ENCODE results near the gene CDK5R2. TPM values are rescaled to one million over a fixed set of nuclear protein-coding genes. Genes with fewer than 3 reads are reported as not detected.
A peak's percentile ranks its signal among the peaks of the same experiment; 100 is the strongest.

The CDK5R2 gene
- total RNA-seq, 2 experiments from 2014 or later: not detected

DNA sequence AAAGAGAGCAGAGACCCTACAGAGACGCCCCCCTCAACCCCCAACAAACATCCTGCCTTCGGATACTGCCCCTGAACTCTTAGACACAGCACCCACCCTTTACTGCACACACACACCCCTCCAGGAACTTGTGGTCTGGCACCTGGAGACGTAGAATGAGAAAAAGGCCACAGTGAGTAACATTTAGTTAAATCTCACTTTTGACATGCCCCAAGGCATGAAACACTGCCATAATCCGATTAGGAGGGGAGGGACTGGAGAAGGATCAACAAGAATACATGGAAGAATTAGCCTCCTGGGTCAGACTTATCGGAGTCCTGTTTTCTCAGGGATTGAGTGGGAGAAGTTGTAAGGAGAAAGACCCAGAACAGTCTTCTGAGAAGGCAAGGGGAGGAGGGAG, 4.1 kb downstream of the CDK5R2 start:
- Mint-ChIP-seq H3K27ac (no peak overlapping the region), H3K4me3 (no peak overlapping the region), H3K4me1 (ENCODE audit: low read depth) (peaks cover 7% of the 10 kb centered on the region), H3K27me3 (ENCODE audit: low read depth) (peaks cover 51% of the 10 kb centered on the region), H3K36me3 (ENCODE audit: low read depth) (peaks cover 4% of the 10 kb centered on the region), H3K9me3 (ENCODE audit: insufficient read depth) (no peaks in the 10 kb centered on the region)
- ChIA-PET CTCF (interaction anchor here (1.0 to 1.1 kb wide), 2 partner anchors 32 to 87 kb away, joined by 3 read pairs; no protein-coding TSS in a partner anchor), POLR2A (no interaction called here)
- ATAC-seq: no peak
- DNase-seq: no peak

DNA sequence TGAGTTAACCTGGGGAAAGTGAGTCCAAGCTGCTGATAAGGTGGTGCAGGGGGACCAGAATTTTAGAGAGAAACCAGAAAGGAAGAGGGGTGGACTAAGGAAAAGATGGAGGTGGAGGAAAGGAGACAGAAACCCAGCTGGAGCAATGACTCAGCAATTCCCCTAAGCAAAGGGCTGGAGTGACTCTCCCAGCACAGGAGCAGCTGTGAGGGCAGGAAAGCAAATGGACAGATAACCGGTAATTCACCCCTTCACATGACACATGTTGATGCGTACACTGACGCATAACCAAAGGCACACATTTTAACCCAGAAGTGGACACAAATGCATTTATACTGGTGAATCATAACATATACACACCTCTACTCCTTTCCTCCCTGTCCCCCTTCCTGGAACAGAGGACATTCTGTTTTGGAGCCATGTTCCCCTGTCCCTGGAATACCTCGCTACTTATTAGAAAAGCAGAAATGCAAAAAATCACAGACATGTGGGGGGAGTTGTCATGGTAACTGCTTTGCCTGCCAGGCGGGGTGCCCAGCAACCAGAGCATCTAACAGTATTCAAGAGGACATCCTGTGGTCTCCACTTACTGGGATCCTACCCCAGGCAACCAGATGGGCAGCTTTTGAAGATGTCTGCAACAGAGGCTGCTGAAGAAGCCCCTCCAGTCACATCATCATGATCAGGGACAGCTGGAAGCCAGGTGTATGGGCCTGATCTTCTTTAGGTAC, 4.7 kb downstream of the CDK5R2 start:
- no peaks in the 10 kb centered on the region for H3K9me3 Mint-ChIP-seq (ENCODE audit: insufficient read depth)
- ATAC-seq (no peak), DNase-seq (no peak)
- peaks cover 4% of the 10 kb centered on the region for H3K4me1 Mint-ChIP-seq (ENCODE audit: low read depth)
- H3K36me3 Mint-ChIP-seq (ENCODE audit: low read depth): peaks cover 4% of the 10 kb centered on the region
- H3K27ac Mint-ChIP-seq: no peak overlapping the region
- CTCF ChIA-PET: interaction anchor here (1.0 to 1.1 kb wide), 2 partner anchors 32 to 88 kb away, joined by 3 read pairs; no protein-coding TSS in a partner anchor
- H3K27me3 Mint-ChIP-seq (ENCODE audit: low read depth): peaks cover 48% of the 10 kb centered on the region
- POLR2A ChIA-PET: no interaction called here
- H3K4me3 Mint-ChIP-seq: no peak overlapping the region

DNA sequence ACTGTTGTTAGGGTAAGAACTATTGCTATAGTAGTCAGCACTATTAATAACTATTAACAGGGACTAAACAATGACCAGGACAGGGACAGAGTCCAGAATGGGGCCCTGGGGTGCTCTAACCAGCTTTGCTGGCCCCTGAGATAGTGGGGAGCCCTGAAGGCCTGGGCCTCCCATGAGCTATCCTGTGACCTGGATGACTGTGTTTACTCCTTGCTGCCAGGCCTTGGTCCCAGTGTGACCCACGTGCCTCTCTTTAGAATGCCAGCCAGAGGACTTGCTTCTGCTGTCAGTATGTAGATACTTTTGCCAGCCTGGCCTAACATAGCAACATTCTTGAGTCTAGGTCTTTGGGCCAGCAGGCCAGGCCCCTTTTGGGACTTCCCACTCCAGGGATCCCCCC, 11.4 kb downstream of the CDK5R2 start:
- H3K4me3 Mint-ChIP-seq: no peak overlapping the region
- DNase-seq: no peak
- CTCF ChIA-PET: interaction anchor here (2.3 kb wide), 1 partner anchor 9 kb away, joined by 11 read pairs; no protein-coding TSS in a partner anchor
- H3K27me3 Mint-ChIP-seq (ENCODE audit: low read depth): peaks cover 42% of the 10 kb centered on the region
- no peaks in the 10 kb centered on the region for H3K9me3 Mint-ChIP-seq (ENCODE audit: insufficient read depth)
- H3K27ac Mint-ChIP-seq: no peak overlapping the region
- POLR2A ChIA-PET: no interaction called here
- ATAC-seq: no peak
- no peaks in the 10 kb centered on the region for H3K36me3 Mint-ChIP-seq (ENCODE audit: low read depth)
- H3K4me1 Mint-ChIP-seq (ENCODE audit: low read depth): no peaks in the 10 kb centered on the region

DNA sequence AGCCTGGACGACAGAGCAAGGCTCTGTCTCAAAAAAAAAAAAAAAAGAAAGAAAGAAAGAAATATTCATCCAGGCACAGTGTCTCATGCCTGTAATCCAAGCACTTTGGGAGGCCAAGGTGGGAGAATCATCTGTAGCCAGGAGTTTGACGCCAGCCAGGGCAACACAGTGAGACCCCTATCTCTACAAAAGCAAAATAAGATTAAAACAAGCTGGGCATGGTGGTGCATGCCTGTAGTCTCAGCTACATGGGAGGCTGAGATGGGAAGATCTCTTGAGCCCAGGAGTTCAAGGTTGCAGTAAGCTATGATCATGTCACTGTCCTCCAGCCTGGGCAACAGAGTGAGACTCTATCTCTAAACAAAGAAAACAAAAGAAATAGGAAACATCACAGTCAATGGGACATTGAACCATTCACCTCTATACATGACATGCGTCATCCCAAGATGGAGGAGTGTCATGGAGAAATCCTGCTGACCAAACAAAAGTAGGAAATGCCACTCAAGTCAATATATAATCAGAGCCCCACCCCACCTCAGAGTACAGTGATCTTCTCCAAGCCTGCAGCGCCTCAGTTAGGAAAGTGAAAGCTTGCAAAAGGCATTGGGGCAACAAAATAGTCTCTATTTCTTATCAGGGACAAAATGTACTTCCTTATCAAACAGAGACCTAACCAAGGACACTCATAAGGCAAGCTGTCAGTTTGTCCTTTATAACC, 15.8 kb downstream of the CDK5R2 start:
- DNase-seq: no peak
- ChIA-PET POLR2A (no interaction called here), CTCF (interaction anchor here (1.1 to 2.0 kb wide), 3 partner anchors 8 to 99 kb away, joined by 3 to 5 read pairs (median 4); no protein-coding TSS in a partner anchor)
- Mint-ChIP-seq H3K27ac (no peak overlapping the region), H3K4me3 (no peak overlapping the region), H3K36me3 (ENCODE audit: low read depth) (no peaks in the 10 kb centered on the region), H3K4me1 (ENCODE audit: low read depth) (peaks cover 6% of the 10 kb centered on the region), H3K27me3 (ENCODE audit: low read depth) (peaks cover 48% of the 10 kb centered on the region), H3K9me3 (ENCODE audit: insufficient read depth) (no peaks in the 10 kb centered on the region)
- ATAC-seq: no peak

DNA sequence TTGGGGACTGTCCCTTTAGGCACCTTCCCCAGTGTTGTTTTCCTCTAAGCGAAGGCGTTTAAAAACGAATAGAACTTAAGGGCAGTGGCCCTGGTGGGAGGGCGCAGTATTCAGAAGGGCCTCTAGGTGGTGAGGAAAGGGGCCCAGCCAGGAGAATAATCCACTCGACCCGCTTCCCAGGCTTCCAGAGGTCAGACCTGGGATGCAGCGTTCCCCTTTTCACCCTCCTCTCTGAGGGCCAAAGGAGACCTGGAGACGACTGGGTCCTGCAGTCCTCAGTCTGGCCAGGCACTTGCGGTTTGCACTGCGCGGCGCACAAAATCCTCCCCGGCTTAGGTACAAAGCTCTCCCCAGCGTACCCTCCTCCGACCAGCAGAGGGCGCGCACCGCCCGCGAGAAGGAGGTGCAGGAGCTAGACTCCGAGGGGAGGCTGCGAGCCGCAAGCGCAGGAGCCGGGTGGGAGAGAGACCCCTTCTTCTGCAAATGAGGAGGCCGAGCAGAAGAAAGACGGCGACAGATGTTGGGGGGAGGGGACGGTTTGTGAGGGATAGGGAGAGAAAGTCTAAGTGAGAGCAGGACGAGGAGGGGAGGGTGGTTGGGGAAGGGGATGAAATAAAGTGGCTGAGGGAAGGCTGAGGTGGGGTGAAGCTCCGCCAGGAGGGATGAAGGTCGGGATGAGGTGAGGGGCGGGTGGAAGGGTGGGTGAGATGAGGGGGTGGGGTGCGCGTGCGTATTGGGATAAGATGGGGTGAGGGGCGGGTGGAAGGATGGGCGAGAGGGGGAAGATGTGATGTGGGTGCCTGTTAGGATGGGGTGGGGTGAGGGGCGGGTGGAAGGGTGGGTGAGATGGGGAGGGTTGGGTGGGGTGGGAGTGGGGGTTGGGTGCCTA, 20.6 kb downstream of the CDK5R2 start:
- peaks cover 2% of the 10 kb centered on the region for H3K36me3 Mint-ChIP-seq (ENCODE audit: low read depth)
- POLR2A ChIA-PET: interaction anchor here (0.6 to 0.7 kb wide), 2 partner anchors 29 to 168 kb away, joined by 3 to 4 read pairs; no protein-coding TSS in a partner anchor
- H3K27me3 Mint-ChIP-seq (ENCODE audit: low read depth): peaks cover 64% of the 10 kb centered on the region
- H3K4me3 Mint-ChIP-seq: no peak overlapping the region
- no peak overlapping the region for H3K27ac Mint-ChIP-seq
- CTCF ChIA-PET: interaction anchor here (0.5 to 5.7 kb wide), 61 partner anchors 9 to 337 kb away, joined by 3 to 58 read pairs (median 4); partner anchors contain the start of genes CDK5R2, CRYBA2 and IHH
- DNase-seq (peak; percentile 87), ATAC-seq (peak; percentile 92)
- no peaks in the 10 kb centered on the region for H3K9me3 Mint-ChIP-seq (ENCODE audit: insufficient read depth)
- peaks cover 26% of the 10 kb centered on the region for H3K4me1 Mint-ChIP-seq (ENCODE audit: low read depth)

DNA sequence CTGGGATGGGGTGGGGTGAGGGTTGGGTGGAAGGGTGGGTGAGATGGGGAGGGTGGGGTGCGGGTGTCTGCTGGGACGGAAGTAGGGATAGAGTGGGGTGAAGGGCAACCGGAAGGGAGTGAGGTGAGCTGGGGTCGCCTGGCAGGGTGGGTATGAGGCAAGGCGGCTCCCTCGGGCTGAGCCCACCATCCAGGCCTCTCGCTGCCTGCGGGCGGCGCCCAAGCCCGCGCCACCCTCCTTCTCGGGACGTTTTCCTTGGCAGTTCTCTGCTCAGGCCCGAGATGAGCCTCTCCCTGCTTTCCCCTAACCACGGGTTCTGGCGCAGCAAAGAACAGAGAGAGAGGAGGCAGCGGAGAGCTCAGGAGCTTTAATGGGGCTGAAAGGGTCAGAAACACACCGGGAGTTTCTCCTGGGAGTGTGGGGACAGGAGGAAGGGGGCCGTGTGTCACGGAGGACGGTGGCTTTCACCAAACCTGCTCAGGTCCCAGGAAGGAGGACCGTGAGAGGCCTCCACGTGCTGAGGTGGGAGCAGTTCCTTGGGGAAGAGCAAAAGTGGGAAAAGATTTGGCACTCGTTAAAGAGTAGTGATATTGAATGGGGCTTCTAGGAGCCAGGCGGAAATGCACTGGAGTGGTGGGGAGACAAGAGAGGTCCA, 21.4 kb downstream of the CDK5R2 start:
- H3K4me3 Mint-ChIP-seq: peak overlapping the region; percentile 48
- peaks cover 2% of the 10 kb centered on the region for H3K36me3 Mint-ChIP-seq (ENCODE audit: low read depth)
- H3K9me3 Mint-ChIP-seq (ENCODE audit: insufficient read depth): no peaks in the 10 kb centered on the region
- peaks cover 26% of the 10 kb centered on the region for H3K4me1 Mint-ChIP-seq (ENCODE audit: low read depth)
- peaks cover 62% of the 10 kb centered on the region for H3K27me3 Mint-ChIP-seq (ENCODE audit: low read depth)
- DNase-seq: no peak
- ATAC-seq: no peak
- no peak overlapping the region for H3K27ac Mint-ChIP-seq
- ChIA-PET POLR2A (no interaction called here), CTCF (interaction anchor here (0.5 to 5.7 kb wide), 53 partner anchors 8 to 322 kb away, joined by 3 to 58 read pairs (median 4); partner anchors contain the start of genes CDK5R2, CRYBA2 and IHH)

DNA sequence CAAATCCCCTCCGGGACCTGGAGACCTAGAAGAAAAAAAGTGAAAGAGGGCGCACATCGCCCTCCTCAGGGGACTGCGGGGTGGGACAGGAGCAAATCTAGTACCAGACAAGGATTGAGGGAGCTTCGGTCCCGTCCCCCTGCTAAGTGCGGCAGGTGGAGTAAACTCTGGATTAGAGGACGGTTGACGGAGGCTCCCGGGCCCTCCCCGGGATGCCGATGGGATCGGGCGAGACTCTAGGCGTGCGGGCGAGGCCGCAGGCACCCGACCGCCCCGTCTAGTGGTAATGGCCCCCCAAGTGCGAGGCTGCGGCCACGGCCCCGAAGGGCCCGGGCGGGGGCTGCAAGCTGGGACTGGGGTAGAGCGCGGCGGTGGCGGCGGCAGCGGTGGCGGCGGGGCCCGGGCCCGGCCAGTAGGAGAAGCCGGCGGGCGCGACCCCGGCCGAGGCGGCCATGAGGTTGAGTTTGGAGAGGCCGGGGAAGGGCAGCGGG, 22.0 kb downstream of the CDK5R2 start:
- ChIA-PET POLR2A (no interaction called here), CTCF (interaction anchor here (0.7 to 5.7 kb wide), 9 partner anchors 8 to 178 kb away, joined by 3 to 58 read pairs (median 9); no protein-coding TSS in a partner anchor)
- Mint-ChIP-seq H3K27me3 (ENCODE audit: low read depth) (peaks cover 64% of the 10 kb centered on the region), H3K4me3 (peak overlapping the region; percentile 48), H3K36me3 (ENCODE audit: low read depth) (peaks cover 2% of the 10 kb centered on the region), H3K4me1 (ENCODE audit: low read depth) (peaks cover 26% of the 10 kb centered on the region), H3K27ac (no peak overlapping the region), H3K9me3 (ENCODE audit: insufficient read depth) (no peaks in the 10 kb centered on the region)
- DNase-seq (no peak), ATAC-seq (no peak)

DNA sequence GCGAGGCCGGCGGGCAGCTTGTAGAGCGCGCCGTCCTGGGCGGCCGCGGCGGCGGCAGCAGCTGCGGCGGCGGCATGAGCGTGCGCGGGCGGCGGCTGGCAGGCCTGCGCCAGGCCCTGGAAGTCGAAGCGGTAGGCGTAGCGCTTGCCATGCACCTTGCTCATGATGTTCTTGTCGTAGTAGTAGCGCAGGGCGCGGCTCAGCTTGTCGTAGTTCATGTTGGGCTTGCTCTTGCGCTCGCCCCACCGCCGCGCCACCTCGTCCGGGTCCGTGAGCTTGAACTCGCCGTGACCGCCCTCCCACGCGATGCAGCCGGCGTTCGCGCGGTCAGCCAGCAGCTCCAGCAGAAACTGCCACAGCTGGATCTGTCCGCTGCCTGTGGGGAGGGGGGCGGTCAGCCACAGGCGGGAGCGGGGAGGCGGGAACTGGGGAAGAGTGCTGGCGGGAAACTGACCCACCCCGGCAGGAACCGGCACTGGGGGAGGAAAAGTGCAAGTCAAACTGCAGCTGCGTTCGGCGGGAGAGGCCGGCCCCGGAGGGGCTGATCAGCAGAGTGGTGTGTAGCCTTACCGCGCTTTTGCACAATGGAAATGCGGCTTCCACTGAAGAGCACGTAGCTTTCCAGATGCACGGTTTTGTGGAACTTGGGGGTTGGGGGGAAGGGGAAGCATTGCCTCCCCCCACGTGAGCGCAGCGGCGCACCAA, 22.6 kb downstream of the CDK5R2 start:
- CTCF ChIA-PET: interaction anchor here (0.7 to 5.7 kb wide), 9 partner anchors 14 to 177 kb away, joined by 3 to 58 read pairs (median 4); no protein-coding TSS in a partner anchor
- peaks cover 65% of the 10 kb centered on the region for H3K27me3 Mint-ChIP-seq (ENCODE audit: low read depth)
- DNase-seq: no peak
- no peak overlapping the region for H3K4me3 Mint-ChIP-seq
- POLR2A ChIA-PET: no interaction called here
- H3K9me3 Mint-ChIP-seq (ENCODE audit: insufficient read depth): no peaks in the 10 kb centered on the region
- peaks cover 26% of the 10 kb centered on the region for H3K4me1 Mint-ChIP-seq (ENCODE audit: low read depth)
- no peak overlapping the region for H3K27ac Mint-ChIP-seq
- peaks cover 2% of the 10 kb centered on the region for H3K36me3 Mint-ChIP-seq (ENCODE audit: low read depth)
- peak; percentile 16 for ATAC-seq

DNA sequence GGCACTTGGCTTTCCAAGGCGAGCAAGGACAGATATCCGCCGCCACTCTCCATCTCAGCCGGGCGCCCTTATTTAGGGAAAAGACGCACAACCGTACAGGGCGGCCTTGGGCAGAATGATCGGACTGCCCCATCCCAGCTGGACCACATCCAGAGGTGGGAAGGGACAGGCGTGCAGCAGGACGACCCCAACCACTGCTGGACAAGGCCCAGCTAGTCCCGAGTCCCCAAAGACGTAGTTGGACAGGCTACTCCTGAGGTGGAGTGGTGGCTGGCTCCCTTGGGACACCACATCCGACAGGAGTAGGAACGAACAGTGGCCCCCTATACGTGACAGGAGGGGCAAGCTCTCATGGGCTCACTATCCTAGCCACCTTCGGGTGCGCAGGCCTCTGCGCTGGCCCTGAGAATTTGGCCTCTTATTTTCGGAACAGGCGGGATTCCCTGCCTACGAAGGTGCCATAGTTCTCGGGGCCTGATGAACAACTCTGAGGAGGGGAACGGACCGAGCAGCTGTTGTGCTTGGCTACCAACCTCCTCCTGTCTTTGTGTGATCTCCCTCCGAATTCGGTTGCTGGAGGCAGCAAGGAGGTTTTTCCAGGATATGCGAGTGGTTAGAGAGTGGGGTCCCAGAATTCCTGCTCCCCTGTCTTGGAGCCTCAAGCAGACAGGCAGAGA, 23.3 kb downstream of the CDK5R2 start:
- CTCF ChIA-PET: interaction anchor here (0.9 to 5.7 kb wide), 6 partner anchors 13 to 107 kb away, joined by 3 to 58 read pairs (median 20); no protein-coding TSS in a partner anchor
- Mint-ChIP-seq H3K9me3 (ENCODE audit: insufficient read depth) (no peaks in the 10 kb centered on the region), H3K4me3 (no peak overlapping the region), H3K4me1 (ENCODE audit: low read depth) (peaks cover 26% of the 10 kb centered on the region), H3K27me3 (ENCODE audit: low read depth) (peaks cover 66% of the 10 kb centered on the region), H3K36me3 (ENCODE audit: low read depth) (peaks cover 2% of the 10 kb centered on the region), H3K27ac (no peak overlapping the region)
- POLR2A ChIA-PET: no interaction called here
- ATAC-seq: no peak
- no peak for DNase-seq

Measured in activated CD8-positive, alpha-beta T cell treated with anti-CD3 and anti-CD28 coated beads, Interleukin-2, amount 10 ng/mL, durations not matched to agents 7 days and 5 days (primary cell).